ENCODE measurements around the gene KIF18B. TPM values are rescaled to one million over a fixed set of nuclear protein-coding genes. Genes with fewer than 3 reads are reported as not detected.
A peak's percentile ranks its signal among the peaks of the same experiment; 100 is the strongest.

KIF18B gene
- polyA plus RNA-seq, 1 donor, result 7.7 TPM

DNA sequence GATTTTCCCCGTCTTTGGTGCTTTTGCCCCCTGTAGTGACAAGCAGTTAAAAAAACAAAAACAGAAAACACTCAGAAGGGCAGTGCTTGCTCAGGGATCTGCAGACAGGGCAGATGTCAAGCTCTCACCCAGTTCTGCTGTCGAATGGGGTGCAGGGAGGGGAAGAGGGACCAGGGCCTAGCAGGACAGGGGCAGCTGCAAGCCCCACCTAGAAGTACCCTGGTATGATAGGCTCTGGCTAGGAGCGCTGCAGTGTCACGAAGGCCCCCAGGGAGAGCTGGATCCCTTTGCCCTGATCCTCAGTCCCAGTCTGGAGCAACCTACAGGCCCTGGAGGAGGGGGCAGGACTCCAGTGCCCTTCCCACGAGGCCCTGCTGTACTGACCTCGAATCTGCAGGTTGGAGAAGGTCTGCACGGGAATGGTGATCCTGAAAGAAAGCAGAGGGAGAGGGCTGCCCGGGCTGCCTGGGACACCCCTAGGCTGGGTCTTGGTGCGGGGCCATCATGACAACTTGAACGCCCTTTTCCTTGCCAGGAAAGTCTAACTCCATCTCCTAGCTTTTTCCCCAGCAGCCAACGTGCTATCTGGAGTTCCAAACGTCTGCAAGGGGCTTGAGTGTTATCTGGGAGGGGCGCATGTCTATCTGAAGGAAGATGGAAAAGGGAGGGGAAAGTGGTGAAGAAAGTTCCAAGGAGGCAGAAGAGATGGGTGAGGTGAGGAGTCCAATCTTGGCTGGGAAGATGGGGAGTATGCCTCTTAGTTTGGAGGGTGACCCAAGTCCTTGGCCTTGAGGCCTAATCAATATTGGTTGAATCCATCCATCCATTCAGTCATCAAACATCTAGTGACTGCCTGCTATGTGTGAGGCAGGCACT lies 37.1 kb downstream of the KIF18B start:
- Histone ChIP-seq H3K4me1 (ENCODE audit: control insufficient read depth, insufficient read depth, low read length) (peaks cover 20% of the 10 kb centered on the region), H3K27ac (ENCODE audit: low read length) (no peak overlapping the region), H3K36me3 (ENCODE audit: control insufficient read depth, insufficient read depth, low read length) (no peaks in the 10 kb centered on the region), H3K4me3 (ENCODE audit: low read length) (no peak overlapping the region), H3K9me3 (ENCODE audit: control insufficient read depth, low read depth, low read length) (no peaks in the 10 kb centered on the region), H3K27me3 (ENCODE audit: control insufficient read depth, insufficient read depth, low read length) (peaks cover 20% of the 10 kb centered on the region)
- no peak for DNase-seq
- no CpG with 5 or more reads among the region's 13 CpGs for WGBS (ENCODE audit: insufficient coverage, low lambda C conversion rate)

DNA sequence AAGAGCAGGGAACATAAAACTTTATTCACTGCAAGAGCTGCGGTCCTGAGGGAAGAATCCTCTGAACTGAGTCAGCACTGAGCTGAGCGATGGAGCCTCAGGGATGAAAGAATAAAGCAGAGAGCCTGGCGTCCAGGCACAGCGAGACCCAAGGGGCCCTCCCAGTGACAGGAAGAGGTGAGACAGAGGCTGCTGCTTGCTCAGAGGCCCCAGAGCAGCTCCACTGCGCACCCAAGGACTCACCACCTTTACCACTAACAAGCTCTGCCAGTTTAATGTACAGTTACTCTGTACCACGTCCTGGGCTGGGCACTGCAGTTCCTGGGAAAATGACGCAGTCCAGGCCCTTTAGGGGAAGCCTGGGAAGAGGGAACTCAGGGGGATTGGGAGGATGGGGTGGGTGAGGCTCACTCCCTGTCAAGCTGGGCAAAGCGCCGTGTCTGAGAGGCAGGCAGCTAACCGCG lies 37.9 kb downstream of the KIF18B start:
- Histone ChIP-seq H3K27ac (ENCODE audit: low read length) (no peak overlapping the region), H3K27me3 (ENCODE audit: control insufficient read depth, insufficient read depth, low read length) (peaks cover 20% of the 10 kb centered on the region), H3K9me3 (ENCODE audit: control insufficient read depth, low read depth, low read length) (no peaks in the 10 kb centered on the region), H3K36me3 (ENCODE audit: control insufficient read depth, insufficient read depth, low read length) (no peaks in the 10 kb centered on the region), H3K4me1 (ENCODE audit: control insufficient read depth, insufficient read depth, low read length) (peaks cover 28% of the 10 kb centered on the region), H3K4me3 (ENCODE audit: low read length) (no peak overlapping the region)
- WGBS (ENCODE audit: insufficient coverage, low lambda C conversion rate), result no CpG with 5 or more reads among the region's 11 CpGs
- no peak for DNase-seq

DNA sequence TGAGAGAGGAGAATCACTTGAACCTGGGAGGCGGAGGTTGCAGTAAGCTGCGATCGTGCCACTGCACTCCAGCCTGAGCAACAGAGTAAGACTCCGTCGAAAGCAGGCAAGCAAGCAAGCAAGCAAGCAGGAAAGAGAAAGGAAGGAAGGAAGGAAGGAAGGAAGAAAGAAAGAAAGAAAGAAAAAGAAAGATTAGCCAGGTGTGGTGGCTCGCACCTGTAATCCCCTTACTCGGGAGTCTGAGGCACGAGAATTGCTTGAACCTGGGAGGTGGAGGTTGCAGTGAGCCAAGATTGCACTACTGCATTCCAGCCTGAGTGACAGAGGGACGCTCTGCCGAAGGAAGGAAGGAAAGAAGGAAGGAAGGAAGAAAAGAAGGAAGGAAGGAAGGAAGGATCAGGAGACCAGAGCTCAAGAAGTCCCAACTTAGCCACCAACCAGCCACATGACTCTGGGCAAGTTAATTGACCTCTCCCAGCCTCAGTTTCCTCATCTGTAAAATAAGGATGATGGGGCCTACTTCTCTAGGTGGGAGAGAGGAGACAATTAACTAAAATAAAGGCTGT lies 38.7 kb downstream of the KIF18B start:
- DNase-seq, result no peak
- H3K4me3 ChIP-seq (ENCODE audit: low read length), result no peak overlapping the region
- H3K36me3 ChIP-seq (ENCODE audit: control insufficient read depth, insufficient read depth, low read length), result no peaks in the 10 kb centered on the region
- no peak overlapping the region for H3K27ac ChIP-seq (ENCODE audit: low read length)
- H3K4me1 ChIP-seq (ENCODE audit: control insufficient read depth, insufficient read depth, low read length), result peaks cover 33% of the 10 kb centered on the region
- H3K9me3 ChIP-seq (ENCODE audit: control insufficient read depth, low read depth, low read length), result no peaks in the 10 kb centered on the region
- peaks cover 18% of the 10 kb centered on the region for H3K27me3 ChIP-seq (ENCODE audit: control insufficient read depth, insufficient read depth, low read length)
- 93% methylated on average over 6 of the region's 10 CpGs for WGBS (ENCODE audit: insufficient coverage, low lambda C conversion rate)

DNA sequence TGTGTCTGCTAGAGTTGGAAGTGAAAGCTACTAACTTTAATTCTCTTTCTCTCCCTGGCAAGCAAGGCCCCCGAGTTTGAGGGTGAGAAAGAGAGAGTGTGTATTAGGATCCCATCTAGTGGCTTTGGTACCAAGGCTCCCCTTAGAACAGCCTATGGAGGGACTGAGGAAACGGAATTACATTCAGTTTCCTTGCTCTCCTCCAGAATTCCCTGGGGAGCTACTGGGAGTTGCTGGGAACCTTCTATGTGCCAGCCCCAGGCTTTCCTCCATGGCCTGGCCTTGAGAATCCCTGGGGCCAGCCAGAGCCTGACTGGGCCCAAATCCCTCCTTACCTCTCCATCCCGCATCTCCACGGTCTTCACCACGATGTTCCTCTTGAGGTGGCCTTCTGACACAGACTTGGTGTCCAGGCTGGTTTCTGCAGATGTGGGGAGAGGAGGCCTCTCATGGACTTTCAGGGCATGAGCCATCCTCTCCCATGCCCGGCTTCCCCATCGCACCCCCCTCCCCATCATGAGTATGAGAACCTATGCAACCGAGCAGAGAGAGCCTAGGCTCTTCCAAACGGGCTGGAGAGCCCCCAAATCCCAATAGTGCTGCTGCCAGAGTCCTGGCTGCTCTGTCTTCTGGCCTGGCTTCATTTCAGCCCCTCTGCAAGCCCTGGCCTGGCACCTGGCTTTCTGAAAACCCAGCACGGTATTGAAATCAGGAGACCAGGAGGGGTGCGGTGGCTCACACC lies 39.7 kb downstream of the KIF18B start:
- Histone ChIP-seq H3K27ac (ENCODE audit: low read length) (no peak overlapping the region), H3K27me3 (ENCODE audit: control insufficient read depth, insufficient read depth, low read length) (peaks cover 12% of the 10 kb centered on the region), H3K4me3 (ENCODE audit: low read length) (no peak overlapping the region), H3K36me3 (ENCODE audit: control insufficient read depth, insufficient read depth, low read length) (no peaks in the 10 kb centered on the region), H3K4me1 (ENCODE audit: control insufficient read depth, insufficient read depth, low read length) (peaks cover 33% of the 10 kb centered on the region), H3K9me3 (ENCODE audit: control insufficient read depth, low read depth, low read length) (no peaks in the 10 kb centered on the region)
- no CpG with 5 or more reads among the region's 11 CpGs for WGBS (ENCODE audit: insufficient coverage, low lambda C conversion rate)
- DNase-seq, result no peak

DNA sequence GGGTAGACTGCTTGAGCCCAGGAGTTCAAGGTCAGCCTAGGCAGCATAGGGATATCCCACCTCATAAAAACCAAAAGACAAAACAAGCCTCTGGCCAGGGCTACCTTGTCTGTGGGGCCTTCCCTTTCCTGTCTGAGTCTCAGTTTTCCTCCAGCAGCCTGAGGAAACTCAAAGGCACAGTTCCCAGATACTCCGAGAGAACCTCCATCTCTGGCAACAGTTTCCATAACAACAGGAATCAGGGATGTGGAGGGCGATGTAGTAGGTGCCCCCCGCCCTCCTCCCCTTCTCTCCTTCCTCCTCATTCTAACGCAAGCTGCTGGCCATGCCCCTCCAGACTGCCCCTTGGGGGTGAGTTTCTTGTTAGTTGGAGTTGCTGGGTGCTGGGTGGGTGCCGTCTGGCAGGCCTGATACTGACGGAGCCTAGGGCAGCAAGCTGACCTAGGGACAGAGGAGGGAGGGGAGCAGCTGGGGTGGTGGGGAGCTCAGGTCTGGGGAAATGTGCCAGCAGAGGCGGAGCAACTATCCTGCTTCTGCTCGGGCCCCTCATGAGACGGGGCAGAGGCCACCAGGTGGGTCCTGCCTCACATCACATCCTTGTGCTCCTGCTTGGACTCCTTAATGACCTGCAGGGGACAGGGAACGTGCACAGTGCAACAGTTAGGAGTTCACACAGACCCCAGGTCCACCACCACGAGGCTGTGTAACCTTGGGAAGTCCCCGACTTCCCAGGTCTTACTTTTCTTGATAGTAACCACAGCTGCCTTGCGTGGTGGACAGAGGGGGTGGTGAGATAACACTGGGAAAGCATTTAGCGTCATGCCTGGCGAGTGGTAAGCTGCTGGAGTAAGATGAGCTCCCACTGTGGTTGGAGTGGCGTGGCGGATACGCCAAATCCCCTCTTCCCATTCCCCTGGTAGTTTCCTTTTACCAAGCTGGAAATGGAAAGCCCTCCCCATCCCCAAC lies 40.5 kb downstream of the KIF18B start:
- H3K4me1 ChIP-seq (ENCODE audit: control insufficient read depth, insufficient read depth, low read length), result peaks cover 33% of the 10 kb centered on the region
- no peak overlapping the region for H3K4me3 ChIP-seq (ENCODE audit: low read length)
- peak in 1 of 2 donors; percentile 41 for DNase-seq
- H3K27ac ChIP-seq (ENCODE audit: low read length), result no peak overlapping the region
- WGBS (ENCODE audit: insufficient coverage, low lambda C conversion rate), result no CpG with 5 or more reads among the region's 18 CpGs
- H3K27me3 ChIP-seq (ENCODE audit: control insufficient read depth, insufficient read depth, low read length), result peaks cover 7% of the 10 kb centered on the region
- H3K36me3 ChIP-seq (ENCODE audit: control insufficient read depth, insufficient read depth, low read length), result no peaks in the 10 kb centered on the region
- no peaks in the 10 kb centered on the region for H3K9me3 ChIP-seq (ENCODE audit: control insufficient read depth, low read depth, low read length)

DNA sequence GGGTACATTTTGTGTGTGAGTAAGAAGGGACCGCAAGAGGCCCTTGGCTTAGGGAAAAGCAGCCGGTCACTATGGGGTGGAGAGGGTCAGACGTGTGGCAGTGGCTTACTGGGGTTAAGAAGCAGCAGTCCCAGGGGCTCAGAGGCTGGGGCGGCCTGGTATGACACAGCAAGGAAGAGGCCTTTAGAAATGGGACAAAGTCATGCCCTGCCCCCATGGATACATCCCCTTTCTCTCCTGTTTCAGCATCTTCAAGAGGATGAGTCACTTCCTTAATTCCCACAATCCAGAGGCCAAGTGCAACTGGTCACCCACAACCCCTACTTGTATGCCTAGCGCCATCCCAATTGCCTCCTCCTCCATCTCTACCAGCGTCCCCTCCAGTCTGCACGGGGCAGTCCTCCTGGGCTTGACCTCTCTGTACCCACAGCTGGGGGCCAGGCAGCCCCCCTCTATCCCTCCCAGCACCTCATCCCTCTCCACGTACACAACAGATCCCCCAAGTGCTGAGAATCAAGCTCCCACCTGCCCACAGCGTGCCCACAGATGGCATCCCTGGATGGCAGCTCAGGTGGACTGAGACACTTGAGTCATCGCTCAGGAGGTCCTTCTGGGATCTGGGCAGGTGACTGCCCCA lies 41.4 kb downstream of the KIF18B start:
- Histone ChIP-seq H3K9me3 (ENCODE audit: control insufficient read depth, low read depth, low read length) (no peaks in the 10 kb centered on the region), H3K27ac (ENCODE audit: low read length) (peak overlapping the region; percentile 81), H3K36me3 (ENCODE audit: control insufficient read depth, insufficient read depth, low read length) (no peaks in the 10 kb centered on the region), H3K4me3 (ENCODE audit: low read length) (no peak overlapping the region), H3K27me3 (ENCODE audit: control insufficient read depth, insufficient read depth, low read length) (no peaks in the 10 kb centered on the region), H3K4me1 (ENCODE audit: control insufficient read depth, insufficient read depth, low read length) (peaks cover 33% of the 10 kb centered on the region)
- peak in 1 of 2 donors; percentile 32 for DNase-seq
- WGBS (ENCODE audit: insufficient coverage, low lambda C conversion rate), result no CpG with 5 or more reads among the region's 10 CpGs

DNA sequence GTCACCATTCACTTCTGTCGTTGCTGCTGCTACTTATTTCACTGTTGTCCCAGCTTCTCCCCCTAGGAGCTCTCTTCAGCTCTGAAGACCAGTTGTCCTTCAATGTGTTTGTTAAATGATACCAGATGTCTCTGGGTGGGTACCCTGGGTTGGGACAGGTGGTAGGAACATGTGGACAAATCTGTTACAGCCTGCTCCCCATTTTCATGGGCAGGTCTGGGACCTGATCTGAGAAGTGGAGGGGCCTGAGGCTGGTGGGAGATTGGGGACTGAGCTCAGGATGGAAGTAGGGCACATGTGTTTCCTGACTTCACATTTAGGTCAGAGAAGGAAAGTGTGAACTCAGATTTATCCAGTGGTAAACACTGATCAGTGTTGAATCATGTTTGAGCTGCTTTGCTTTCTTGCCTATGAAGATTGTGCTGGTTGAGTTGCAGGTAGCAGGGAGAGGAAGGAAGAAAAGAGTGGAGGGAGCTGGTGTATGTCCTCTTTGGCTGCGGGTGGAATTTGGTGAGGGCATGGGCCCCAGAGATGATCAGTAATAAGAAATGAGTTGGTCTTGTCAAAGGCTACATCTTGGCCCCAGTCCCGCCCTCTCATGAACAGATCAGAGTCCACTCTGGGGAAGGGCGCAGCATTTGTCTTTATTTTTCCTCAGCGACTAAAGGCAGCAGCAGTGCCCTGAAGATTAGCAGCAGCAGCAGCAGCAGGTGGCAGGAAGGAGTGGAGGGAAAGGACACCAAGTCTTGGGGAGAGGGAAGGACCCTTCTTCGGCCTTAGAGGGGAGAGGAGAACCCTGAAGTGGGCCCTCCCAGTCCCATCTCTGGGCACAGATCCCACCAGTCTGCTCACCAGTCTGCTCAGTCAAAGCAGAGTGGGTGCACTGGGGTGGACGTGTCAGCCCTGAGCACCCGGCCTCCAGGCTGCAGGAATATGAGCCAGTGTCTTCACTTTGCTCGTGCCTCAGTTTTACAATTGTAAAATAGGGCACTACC lies 42.3 kb downstream of the KIF18B start:
- Histone ChIP-seq H3K4me1 (ENCODE audit: control insufficient read depth, insufficient read depth, low read length) (peaks cover 37% of the 10 kb centered on the region), H3K36me3 (ENCODE audit: control insufficient read depth, insufficient read depth, low read length) (no peaks in the 10 kb centered on the region), H3K27ac (ENCODE audit: low read length) (peak overlapping the region; percentile 81), H3K27me3 (ENCODE audit: control insufficient read depth, insufficient read depth, low read length) (no peaks in the 10 kb centered on the region), H3K9me3 (ENCODE audit: control insufficient read depth, low read depth, low read length) (no peaks in the 10 kb centered on the region), H3K4me3 (ENCODE audit: low read length) (no peak overlapping the region)
- 24% methylated on average over 3 of the region's 9 CpGs for WGBS (ENCODE audit: insufficient coverage, low lambda C conversion rate)
- peak; percentile 79 to 92 for DNase-seq

DNA sequence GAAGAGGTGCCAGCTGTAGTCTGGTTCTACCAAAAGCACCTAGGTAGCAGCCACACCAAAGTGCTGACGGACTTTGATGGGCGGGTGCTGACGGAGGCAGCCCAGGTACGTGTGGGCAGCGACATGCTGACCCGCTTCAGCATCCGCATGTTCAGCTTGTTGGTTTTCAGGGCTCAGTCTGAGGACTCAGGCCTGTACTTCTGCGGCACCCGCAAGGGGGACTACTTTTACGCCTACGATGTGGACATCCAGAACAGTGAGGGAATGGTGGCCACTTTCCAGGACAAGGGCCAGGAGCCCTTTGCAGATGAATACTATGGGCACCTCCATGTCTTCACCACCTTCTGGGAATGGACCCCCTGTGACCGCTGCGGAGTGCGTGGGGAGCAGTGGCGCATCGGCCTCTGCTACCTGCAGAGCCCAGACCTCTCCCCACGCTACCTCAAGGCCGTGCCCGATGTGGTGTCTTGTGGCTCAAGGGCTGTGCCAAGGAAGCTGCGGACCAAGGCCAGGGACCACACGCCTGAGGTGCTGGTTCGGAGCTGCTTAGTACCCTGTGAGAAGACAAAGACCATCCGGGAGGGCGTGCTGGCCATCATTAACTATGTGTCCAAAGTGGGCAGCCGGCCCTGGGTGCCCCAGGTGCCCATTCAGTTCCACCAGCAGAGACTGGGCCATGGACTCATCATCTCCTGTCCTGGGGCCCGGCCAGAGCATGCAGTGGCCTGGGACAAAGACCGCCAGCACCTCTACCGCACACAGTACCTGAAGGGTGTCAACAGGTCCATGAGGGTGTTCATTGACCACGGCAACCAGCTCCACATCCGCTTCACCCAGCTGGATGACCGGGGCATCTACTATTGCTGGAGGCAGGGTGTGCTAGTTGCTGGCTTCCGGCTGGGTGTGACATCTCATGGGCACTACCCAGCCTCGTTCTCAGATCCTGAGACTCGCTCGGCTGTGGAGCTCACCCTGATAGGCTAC lies 43.3 kb downstream of the KIF18B start:
- WGBS (ENCODE audit: insufficient coverage, low lambda C conversion rate), result no CpG with 5 or more reads among the region's 35 CpGs
- Histone ChIP-seq H3K36me3 (ENCODE audit: control insufficient read depth, insufficient read depth, low read length) (no peaks in the 10 kb centered on the region), H3K4me1 (ENCODE audit: control insufficient read depth, insufficient read depth, low read length) (peaks cover 41% of the 10 kb centered on the region), H3K4me3 (ENCODE audit: low read length) (no peak overlapping the region), H3K27me3 (ENCODE audit: control insufficient read depth, insufficient read depth, low read length) (no peaks in the 10 kb centered on the region), H3K9me3 (ENCODE audit: control insufficient read depth, low read depth, low read length) (no peaks in the 10 kb centered on the region), H3K27ac (ENCODE audit: low read length) (peak overlapping the region; percentile 81)
- no peak for DNase-seq
